Gastroesophageal sphincter (tissue), 4 donors: ENCODE data around the gene SCAMP2. TPM values are rescaled to one million over a fixed set of nuclear protein-coding genes. Genes with fewer than 3 reads are reported as not detected.

Experiments
- ATAC-seq: fragments of 150-250 bp; one replicate; pipeline ENCODE4 v1.9.1; 2016; ENCODE audit warnings: mild to moderate bottlenecking, moderate library complexity
- H3K27ac ChIP-seq, 4 donors: fragments of 200-600 bp; sonication (generic) in 3 of 4; 1 replicate in 3 of 4; 2 replicates in 1 of 4; pipeline ENCODE4 v1.5.1; 2016 to 2019
- H3K27me3 ChIP-seq: fragments of 200-600 bp; sonication (generic); one replicate; pipeline ENCODE4 v1.5.1; 2019
- H3K36me3 ChIP-seq, 2 donors: fragments of 200-600 bp; sonication (generic); one replicate each; pipeline ENCODE4 v1.5.1; 2019; ENCODE audit warnings: control low read depth in 1 of 2
- H3K4me1 ChIP-seq, 3 donors: fragments of 200-600 bp; sonication (generic); 1 replicate in 2 of 3; 2 replicates in 1 of 3; pipeline ENCODE4 v1.5.1; 2016 to 2019; ENCODE audit warnings: control low read depth in 2 of 3
- H3K4me3 ChIP-seq, 2 donors: fragments of 200-600 bp; sonication (generic); one replicate each; pipeline ENCODE4 v1.5.1; 2019; ENCODE audit warnings: mild to moderate bottlenecking in 1 of 2, moderate library complexity in 1 of 2
- H3K9me3 ChIP-seq, 3 donors: fragments of 200-600 bp; sonication (generic); one replicate each; pipeline ENCODE4 v1.5.1; 2017 to 2019; ENCODE audit warnings: control low read depth in 2 of 3
- CTCF ChIP-seq, 4 experiments: fragments of 200-600 bp in 2 of 4; fragments of 450-650 bp in 2 of 4; sonication (generic) in 1 of 4; IDR thresholded peaks; one replicate each; pipeline ENCODE4 v1.5.1; 2017 to 2019; ENCODE audit warnings: antibody characterized with exemption in 4 of 4, mild to moderate bottlenecking in 2 of 4, moderate library complexity in 2 of 4
- EP300 ChIP-seq: sonication (generic); formaldehyde crosslinking; IDR thresholded peaks from one replicate; pipeline ENCODE4 v1.6.1; 2017; ENCODE audit warnings: antibody characterized with exemption, mild to moderate bottlenecking
- POLR2A ChIP-seq, 2 donors: fragments of 450-650 bp; IDR thresholded peaks; one replicate each; pipeline ENCODE4 v1.6.1; 2017; ENCODE audit warnings: antibody characterized with exemption in 2 of 2, mild to moderate bottlenecking in 2 of 2, moderate library complexity in 1 of 2
- POLR2AphosphoS5 ChIP-seq: sonication (generic); formaldehyde crosslinking; IDR thresholded peaks from one replicate; pipeline ENCODE4 v1.6.1; 2017; ENCODE audit warnings: antibody characterized with exemption
- WGBS, 2 donors: methylation state at CpG; one replicate each; pipeline ENCODE4 v1.1.5; 2018; ENCODE audit warnings: low coverage in 1 of 2; 5-methylcytosine and 5-hydroxymethylcytosine counted together
- total RNA-seq, 4 donors: library from RNA; depleted of rRNA; stranded (reverse); fragments of >200 nt; gene quantifications; one replicate each; pipeline ENCODE4 v1.1.0, GENCODE V29; 2016

The SCAMP2 gene
- total RNA-seq, 4 donors from 2014 or later = 45.6 to 111 (median 72.1) TPM

- Histone ChIP-seq H3K4me1 (no peaks in the 10 kb centered on the region), H3K4me3 (no peak overlapping the region), H3K36me3 (peaks cover 0 to 4% of the 10 kb centered on the region in 2 donors), H3K27ac (no peak overlapping the region), H3K9me3 (no peaks in the 10 kb centered on the region), H3K27me3 (peaks cover 18% of the 10 kb centered on the region)
- TF ChIP-seq POLR2AphosphoS5 = no peak
- TF ChIP-seq CTCF (IDR thresholded peaks at IDR 0.05) = no peak
- no peak for TF ChIP-seq POLR2A (IDR thresholded peaks at IDR 0.05)
- no peak for TF ChIP-seq EP300
- no peak for ATAC-seq
- 59 to 63% methylated on average over 3 to 4 of the region's 4 CpGs for WGBS, 2 donors
These were observed 64.3 kb downstream of the SCAMP2 start for GRCh38 chr15:74808840-74809229.

- Histone ChIP-seq H3K9me3 (no peaks in the 10 kb centered on the region), H3K27me3 (peaks cover 18% of the 10 kb centered on the region), H3K4me3 (no peak overlapping the region), H3K27ac (no peak overlapping the region), H3K4me1 (no peaks in the 10 kb centered on the region), H3K36me3 (peaks cover 0 to 9% of the 10 kb centered on the region in 2 donors)
- no peak for ATAC-seq
- no peak for TF ChIP-seq POLR2A (IDR thresholded peaks at IDR 0.05)
- TF ChIP-seq EP300 = no peak
- no peak for TF ChIP-seq CTCF (IDR thresholded peaks at IDR 0.05)
- no peak for TF ChIP-seq POLR2AphosphoS5
- WGBS, 2 donors = 81 to 83% methylated on average over 1 to 9 of the region's 18 CpGs
These were observed 64.9 kb downstream of the SCAMP2 start for GRCh38 chr15:74808078-74808839.

- no peak for ATAC-seq
- H3K27me3 ChIP-seq = peaks cover 13% of the 10 kb centered on the region
- TF ChIP-seq POLR2A (IDR thresholded peaks at IDR 0.05) = no peak
- no peak for TF ChIP-seq POLR2AphosphoS5
- no peak for TF ChIP-seq EP300
- no peak for TF ChIP-seq CTCF (IDR thresholded peaks at IDR 0.05)
- no peak overlapping the region for H3K4me3 ChIP-seq
- 53% methylated on average over 5 of the region's 5 CpGs; no CpG with 5 or more reads in 1 of the 2 donors for WGBS, 2 donors
- no peak overlapping the region for H3K27ac ChIP-seq
- no peaks in the 10 kb centered on the region for H3K9me3 ChIP-seq
- H3K36me3 ChIP-seq = peaks cover 0 to 19% of the 10 kb centered on the region in 2 donors
- no peaks in the 10 kb centered on the region for H3K4me1 ChIP-seq
These were observed 65.9 kb downstream of the SCAMP2 start for GRCh38 chr15:74807282-74807681.

GRCh38 chr15:74804935-74805334 lies 68.2 kb downstream of the SCAMP2 start:
- Histone ChIP-seq H3K36me3 (peaks cover 0 to 43% of the 10 kb centered on the region in 2 donors), H3K27me3 (peaks cover 11% of the 10 kb centered on the region), H3K27ac (no peak overlapping the region), H3K9me3 (no peaks in the 10 kb centered on the region), H3K4me1 (peaks cover 0 to 8% (median 5%) of the 10 kb centered on the region in 3 donors), H3K4me3 (no peak overlapping the region)
- WGBS, 2 donors = 40 to 52% methylated on average over 1 to 3 of the region's 6 CpGs
- TF ChIP-seq EP300 (no peak), POLR2AphosphoS5 (no peak), CTCF (IDR thresholded peaks at IDR 0.05) (no peak), POLR2A (IDR thresholded peaks at IDR 0.05) (no peak)
- no peak for ATAC-seq

- H3K27ac ChIP-seq = no peak overlapping the region
- H3K4me3 ChIP-seq = no peak overlapping the region
- H3K4me1 ChIP-seq = peaks cover 0 to 17% (median 7%) of the 10 kb centered on the region in 3 donors
- H3K27me3 ChIP-seq = no peaks in the 10 kb centered on the region
- WGBS, 2 donors = 93% methylated on average over 17 of the region's 31 CpGs; no CpG with 5 or more reads in 1 of the 2 donors
- no peak for ATAC-seq
- peaks cover 0 to 63% of the 10 kb centered on the region in 2 donors for H3K36me3 ChIP-seq
- H3K9me3 ChIP-seq = no peaks in the 10 kb centered on the region
- no peak for TF ChIP-seq EP300
- no peak for TF ChIP-seq POLR2A (IDR thresholded peaks at IDR 0.05)
- no peak for TF ChIP-seq CTCF (IDR thresholded peaks at IDR 0.05)
- TF ChIP-seq POLR2AphosphoS5 = no peak
These were observed 70.2 kb downstream of the SCAMP2 start for GRCh38 chr15:74802862-74803447.
